Activated T-helper 1 cell treated with Interleukin-2 at 50 U/mL for 16 hours (primary cell): ENCODE measurements around the gene PABPN1L.

Source experiments
- DNase-seq: peaks from one replicate; pipeline ENCODE4 v3.0.0-alpha.2; 2020; ENCODE audit warnings: low read depth

Gene PABPN1L

GRCh38 chr16:88848557-88848956, 17.9 kb downstream of the PABPN1L start:
- DNase-seq, result no peak

- DNase-seq, result no peak
These were observed 18.8 kb downstream of the PABPN1L start for GRCh38 chr16:88847654-88848053.

- no peak for DNase-seq
These were observed 20.4 kb downstream of the PABPN1L start for GRCh38 chr16:88846088-88846487.

GRCh38 chr16:88844419-88845036, 21.9 kb downstream of the PABPN1L start:
- no peak for DNase-seq

GRCh38 chr16:88843256-88843655, 23.2 kb downstream of the PABPN1L start:
- DNase-seq, result no peak

GRCh38 chr16:88842806-88843205, 23.7 kb downstream of the PABPN1L start:
- no peak for DNase-seq

- no peak for DNase-seq
These were observed 24.1 kb downstream of the PABPN1L start for GRCh38 chr16:88842308-88842756.

- no peak for DNase-seq
These were observed 24.7 kb downstream of the PABPN1L start for GRCh38 chr16:88841521-88842307.

GRCh38 chr16:88840600-88841215, 25.8 kb downstream of the PABPN1L start:
- no peak for DNase-seq

GRCh38 chr16:88839745-88840599, 26.5 kb downstream of the PABPN1L start:
- no peak for DNase-seq

GRCh38 chr16:88839026-88839529, 27.4 kb downstream of the PABPN1L start:
- no peak for DNase-seq

GRCh38 chr16:88838566-88838965, 27.9 kb downstream of the PABPN1L start:
- no peak for DNase-seq

- no peak for DNase-seq
These were observed 28.7 kb downstream of the PABPN1L start for GRCh38 chr16:88837806-88838205.

GRCh38 chr16:88836791-88837190, 29.7 kb downstream of the PABPN1L start:
- DNase-seq, result no peak

GRCh38 chr16:88835818-88836217, 30.6 kb downstream of the PABPN1L start:
- no peak for DNase-seq

GRCh38 chr16:88835383-88835782, 31.1 kb downstream of the PABPN1L start:
- no peak for DNase-seq

GRCh38 chr16:88834670-88835069, 31.8 kb downstream of the PABPN1L start:
- DNase-seq, result no peak

GRCh38 chr16:88833086-88833485, 33.4 kb downstream of the PABPN1L start:
- DNase-seq, result no peak

- DNase-seq, result no peak
These were observed 34.6 kb downstream of the PABPN1L start for GRCh38 chr16:88831838-88832237.

- no peak for DNase-seq
These were observed 35.7 kb downstream of the PABPN1L start for GRCh38 chr16:88830783-88831182.

GRCh38 chr16:88830258-88830657, 36.2 kb downstream of the PABPN1L start:
- no peak for DNase-seq

GRCh38 chr16:88828711-88829110, 37.7 kb downstream of the PABPN1L start:
- DNase-seq, result no peak
